Natural killer cell (primary cell): ENCODE results near the gene CCNI2. TPM values are rescaled to one million over a fixed set of nuclear protein-coding genes. Genes with fewer than 3 reads are reported as not detected.

Experiments used
- ATAC-seq, 3 donors: fragments of 150-1000 bp in 2 of 3; fragments of 200-7000 bp in 1 of 3; cut with Tn5 transposase; 1 replicate in 1 of 3; 2 replicates in 2 of 3; pipeline ENCODE4 v1.10.0; 2021; ENCODE audit warnings: mild to moderate bottlenecking in 2 of 3, moderate library complexity in 2 of 3
- DNase-seq, 2 donors: peaks; one replicate each; pipeline versions ENCODE4 v3.0.0 to v3.0.0-alpha.2; 2013 to 2021; ENCODE audit warnings: mixed read lengths in 1 of 2
- H3K27ac ChIP-seq: one replicate; pipeline ENCODE4 v1.5.1; 2013; ENCODE audit warnings: mild to moderate bottlenecking, low read length
- H3K27me3 ChIP-seq: one replicate; pipeline ENCODE4 v1.6.1; 2013; ENCODE audit warnings: low read length; ENCODE audit not compliant: control insufficient read depth, insufficient read depth
- H3K36me3 ChIP-seq: one replicate; pipeline ENCODE4 v1.6.1; 2013; ENCODE audit warnings: low read length; ENCODE audit not compliant: control insufficient read depth, insufficient read depth
- H3K4me1 ChIP-seq: one replicate; pipeline ENCODE4 v1.6.1; 2013; ENCODE audit warnings: low read length; ENCODE audit not compliant: control insufficient read depth, insufficient read depth
- H3K4me3 ChIP-seq: one replicate; pipeline ENCODE4 v1.5.1; 2013; ENCODE audit warnings: low read length
- H3K9me3 ChIP-seq: one replicate; pipeline ENCODE4 v1.6.1; 2013; ENCODE audit warnings: low read length; ENCODE audit not compliant: control insufficient read depth, insufficient read depth
- H3K27ac Mint-ChIP-seq, 2 donors: one replicate each; pipeline ENCODE4 v1.8.0; 2022; ENCODE audit warnings: mild to moderate bottlenecking in 2 of 2, mixed read lengths in 2 of 2, moderate library complexity in 1 of 2
- H3K27me3 Mint-ChIP-seq, 2 donors: one replicate each; pipeline ENCODE4 v1.8.0; 2022; ENCODE audit warnings: low read depth in 2 of 2, mixed read lengths in 2 of 2
- H3K36me3 Mint-ChIP-seq: one replicate; pipeline ENCODE4 v1.8.0; 2022; ENCODE audit warnings: mixed read lengths
- H3K4me1 Mint-ChIP-seq, 2 donors: one replicate each; pipeline ENCODE4 v1.8.0; 2022; ENCODE audit warnings: mixed read lengths in 2 of 2
- H3K4me3 Mint-ChIP-seq: one replicate; pipeline ENCODE4 v1.8.0; 2022; ENCODE audit warnings: mild to moderate bottlenecking, moderate library complexity, mixed read lengths
- H3K9me3 Mint-ChIP-seq, 2 donors: one replicate each; pipeline ENCODE4 v1.8.0; 2022; ENCODE audit warnings: mixed read lengths in 2 of 2
- WGBS: methylation state at CpG from one replicate; pipeline ENCODE4 v1.1.7; 2013; ENCODE audit warnings: missing lambda C conversion rate; ENCODE audit not compliant: insufficient coverage; 5-methylcytosine and 5-hydroxymethylcytosine counted together
- intact Hi-C: fragments of 100-400 bp; cut with micrococcal nuclease; formaldehyde crosslinking; loops from one replicate; pipeline ENCODE4 v1.14.2; 2022
- total RNA-seq, 4 donors: library from RNA; stranded (reverse); fragments of 120-200 nt in 1 of 4; gene quantifications; one replicate each; pipeline versions ENCODE4 v1.2.3 to v1.2.4, GENCODE V29; 2013 to 2022
- TF ChIP-seq, protein P1 (sequence below): fragments of 200-600 bp; IDR thresholded peaks from one replicate; pipeline ENCODE4 v1.8.0; 2022; ENCODE audit warnings: antibody characterized with exemption

CCNI2 gene
- total RNA-seq, 3 donors from 2014 or later (not counting 1 experiment from before 2014, with no cell fraction given): 0.23 to 1.5 TPM; not detected in 1

DNA sequence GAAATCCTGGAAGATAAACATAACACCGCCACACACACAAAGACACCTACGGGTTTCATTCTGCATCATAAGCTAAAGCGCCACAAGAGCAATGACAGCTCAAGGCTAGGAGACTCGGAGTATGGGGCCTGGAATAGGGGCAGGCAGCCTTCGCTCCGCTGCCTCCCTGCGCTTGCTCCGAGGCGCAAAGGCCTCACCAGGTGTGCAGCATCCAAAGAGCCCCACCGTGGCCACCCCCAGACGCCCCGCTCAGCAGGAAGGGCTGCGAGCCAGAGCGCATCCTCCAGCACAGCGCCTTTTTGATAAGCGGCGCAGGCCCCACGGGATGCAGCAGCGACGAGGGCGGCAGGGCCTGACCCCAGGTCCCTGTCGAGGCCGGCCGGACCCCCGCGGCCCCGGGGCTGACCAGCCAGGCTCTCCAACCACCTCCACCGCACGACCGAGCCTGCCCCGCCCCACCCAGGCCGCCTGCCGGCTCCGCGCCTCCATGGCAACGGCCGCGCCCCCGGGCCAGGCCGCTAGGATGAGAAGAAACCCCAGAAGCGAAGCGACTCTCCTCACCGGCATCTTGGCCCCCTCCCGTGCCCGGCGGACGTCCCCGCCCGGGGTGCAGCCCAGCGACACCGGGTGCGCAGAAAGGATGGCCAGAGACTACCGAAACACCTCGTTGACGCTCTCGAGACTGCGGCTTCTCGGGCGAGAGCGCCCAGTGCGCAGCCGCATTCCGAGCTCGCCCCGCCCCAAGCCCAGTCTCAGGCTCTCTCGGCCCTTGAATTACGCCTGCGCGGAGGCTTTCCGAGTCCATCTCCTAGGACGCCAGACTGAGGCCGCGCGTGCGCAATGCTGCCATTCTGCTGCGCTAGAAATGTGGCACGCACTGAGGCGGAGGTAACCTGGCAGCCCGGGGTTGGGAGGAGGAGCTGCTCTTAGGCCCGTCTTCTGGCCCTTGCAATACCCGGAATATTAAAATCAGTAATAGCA is 10.1 kb upstream of the CCNI2 start, which contains the start of gene KIF3A:
KIF3A (minus strand) TSS at position 694 of the 981 bp plus-strand sequence; CDS start at position 567, 127 bp downstream.
- peak within 1 kb of the TSS; percentile 95 for H3K4me3 Mint-ChIP-seq

DNA sequence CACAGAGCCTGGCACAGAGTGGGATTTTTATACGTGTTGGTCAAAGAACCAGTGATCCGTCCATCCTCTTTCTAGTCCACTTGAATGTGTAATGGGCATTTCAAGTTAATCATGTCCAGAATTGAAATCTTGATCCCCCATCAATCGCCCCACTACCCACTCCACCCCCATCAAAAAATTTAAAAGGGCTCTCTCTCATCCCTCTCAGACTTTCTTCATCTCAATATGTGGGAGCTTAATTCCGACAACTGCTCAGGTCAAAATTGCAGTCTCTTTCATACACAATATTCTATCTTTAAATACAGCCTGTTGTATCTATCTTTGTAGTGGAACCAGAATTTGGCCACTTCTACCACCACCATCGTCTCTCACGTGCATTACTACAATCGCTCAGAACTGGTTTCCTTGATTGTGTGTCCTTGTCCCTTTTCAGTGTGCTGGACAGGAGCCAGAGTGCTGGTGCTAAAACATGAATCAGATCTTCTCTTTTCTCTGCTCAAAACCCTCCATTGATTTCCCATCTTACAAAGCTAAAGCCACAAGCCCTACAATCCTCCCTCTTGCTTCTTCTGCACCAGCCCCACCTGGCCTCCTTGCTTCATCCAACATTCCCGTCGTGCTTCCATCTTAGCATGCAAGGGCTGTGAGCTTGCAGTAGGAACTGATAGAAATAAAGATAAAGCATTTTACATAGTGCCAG is 9.1 kb upstream of the CCNI2 start:
- TF ChIP-seq, protein P1, sequence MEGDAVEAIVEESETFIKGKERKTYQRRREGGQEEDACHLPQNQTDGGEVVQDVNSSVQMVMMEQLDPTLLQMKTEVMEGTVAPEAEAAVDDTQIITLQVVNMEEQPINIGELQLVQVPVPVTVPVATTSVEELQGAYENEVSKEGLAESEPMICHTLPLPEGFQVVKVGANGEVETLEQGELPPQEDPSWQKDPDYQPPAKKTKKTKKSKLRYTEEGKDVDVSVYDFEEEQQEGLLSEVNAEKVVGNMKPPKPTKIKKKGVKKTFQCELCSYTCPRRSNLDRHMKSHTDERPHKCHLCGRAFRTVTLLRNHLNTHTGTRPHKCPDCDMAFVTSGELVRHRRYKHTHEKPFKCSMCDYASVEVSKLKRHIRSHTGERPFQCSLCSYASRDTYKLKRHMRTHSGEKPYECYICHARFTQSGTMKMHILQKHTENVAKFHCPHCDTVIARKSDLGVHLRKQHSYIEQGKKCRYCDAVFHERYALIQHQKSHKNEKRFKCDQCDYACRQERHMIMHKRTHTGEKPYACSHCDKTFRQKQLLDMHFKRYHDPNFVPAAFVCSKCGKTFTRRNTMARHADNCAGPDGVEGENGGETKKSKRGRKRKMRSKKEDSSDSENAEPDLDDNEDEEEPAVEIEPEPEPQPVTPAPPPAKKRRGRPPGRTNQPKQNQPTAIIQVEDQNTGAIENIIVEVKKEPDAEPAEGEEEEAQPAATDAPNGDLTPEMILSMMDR: no peak
- H3K27me3 ChIP-seq: peaks cover 15% of the 10 kb centered on the region
- Mint-ChIP-seq H3K27me3 (peaks cover 18 to 27% of the 10 kb centered on the region in 2 donors), H3K4me1 (peaks cover 16 to 18% of the 10 kb centered on the region in 2 donors), H3K4me3 (peak overlapping the region; percentile 95), H3K9me3 (no peaks in the 10 kb centered on the region), H3K36me3 (no peaks in the 10 kb centered on the region), H3K27ac (peak overlapping the region; percentile 83 to 90)
- H3K36me3 ChIP-seq: no peaks in the 10 kb centered on the region
- no peaks in the 10 kb centered on the region for H3K9me3 ChIP-seq
- peak overlapping the region; percentile 45 for H3K27ac ChIP-seq
- intact Hi-C loops: no loop called here
- no peak overlapping the region for H3K4me3 ChIP-seq
- peaks cover 9% of the 10 kb centered on the region for H3K4me1 ChIP-seq
- 83% methylated on average over 8 of the region's 9 CpGs for WGBS
- ATAC-seq (no peak), DNase-seq (no peak)

More for the DNA sequence above, 10.1 kb upstream of the CCNI2 start, which contains the start of gene KIF3A:
- Histone ChIP-seq H3K9me3 (no peaks in the 10 kb centered on the region), H3K4me3 (peak within 1 kb of the TSS; percentile 61), H3K27ac (peak within 1 kb of the TSS; percentile 45), H3K36me3 (no peaks in the 10 kb centered on the region), H3K27me3 (peaks cover 11% of the 10 kb centered on the region), H3K4me1 (peaks cover 9% of the 10 kb centered on the region)
- H3K9me3 Mint-ChIP-seq: no peaks in the 10 kb centered on the region
- ATAC-seq (peak; percentile 93 to 97 (median 95)), DNase-seq (peak; percentile 96 to 100)
- 2% methylated on average over 81 of the region's 81 CpGs for WGBS
- TF ChIP-seq, protein P1: no peak
- H3K27ac Mint-ChIP-seq: peak within 1 kb of the TSS; percentile 83 to 90
- H3K4me1 Mint-ChIP-seq: peaks cover 16 to 18% of the 10 kb centered on the region in 2 donors
- intact Hi-C loops: no loop called here
- peaks cover 14 to 21% of the 10 kb centered on the region in 2 donors for H3K27me3 Mint-ChIP-seq
- no peaks in the 10 kb centered on the region for H3K36me3 Mint-ChIP-seq

DNA sequence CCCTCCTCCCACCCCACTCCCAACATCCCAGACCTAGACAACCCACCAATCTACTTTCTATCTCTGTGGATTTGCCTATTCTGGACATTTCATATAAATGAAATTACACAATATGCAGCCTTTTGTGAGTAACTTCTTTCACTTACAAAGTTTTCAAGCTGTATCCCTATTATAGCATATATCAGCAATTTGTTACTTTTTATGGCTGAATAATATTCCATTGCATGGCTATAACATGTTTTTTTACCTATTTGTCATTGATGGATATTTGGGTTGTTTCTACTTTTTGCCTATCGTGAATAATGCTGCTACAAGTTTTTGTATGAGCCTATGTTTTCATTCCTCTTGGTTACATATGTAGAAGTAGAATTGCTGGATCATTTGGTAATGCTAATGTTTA is 8.0 kb upstream of the CCNI2 start:
- no peak overlapping the region for H3K27ac ChIP-seq
- Mint-ChIP-seq H3K36me3 (no peaks in the 10 kb centered on the region), H3K27me3 (peaks cover 22 to 32% of the 10 kb centered on the region in 2 donors), H3K4me1 (peaks cover 16 to 18% of the 10 kb centered on the region in 2 donors), H3K4me3 (no peak overlapping the region), H3K27ac (peak overlapping the region in 1 of 2 donors; percentile 83), H3K9me3 (no peaks in the 10 kb centered on the region)
- no peak overlapping the region for H3K4me3 ChIP-seq
- ATAC-seq (no peak), DNase-seq (no peak)
- intact Hi-C loops: no loop called here
- no peaks in the 10 kb centered on the region for H3K36me3 ChIP-seq
- WGBS: 83% methylated on average over 1 of the region's 1 CpG
- TF ChIP-seq, protein P1: no peak
- no peaks in the 10 kb centered on the region for H3K9me3 ChIP-seq
- H3K4me1 ChIP-seq: peaks cover 9% of the 10 kb centered on the region
- peaks cover 17% of the 10 kb centered on the region for H3K27me3 ChIP-seq
